Activated T-cell treated with anti-CD3 and anti-CD28 coated beads, Interleukin-2, amount 50 U/mL, for 4 hours (primary cell): Measurements from ENCODE around the gene SFXN1. TPM values are rescaled to one million over a fixed set of nuclear protein-coding genes. Genes with fewer than 3 reads are reported as not detected.
"Not testable (repeated sequence)": the region's sequence is repeated elsewhere in the genome, so short reads cannot be mapped to it uniquely, and the experiment has no call there.

Experiments used
- ATAC-seq, 2 donors: fragments of 200-7000 bp; cut with Tn5 transposase; one replicate each; pipeline ENCODE4 v1.10.0; 2021
- DNase-seq: peaks from one replicate; pipeline ENCODE4 v3.0.0-alpha.2; 2020
- H3K27me3 Mint-ChIP-seq: one replicate; pipeline ENCODE4 v1.8.0; 2021; ENCODE audit warnings: low read depth, mixed read lengths
- H3K36me3 Mint-ChIP-seq: one replicate; pipeline ENCODE4 v1.8.0; 2022; ENCODE audit warnings: mixed read lengths; ENCODE audit not compliant: insufficient read depth
- H3K4me1 Mint-ChIP-seq: one replicate; pipeline ENCODE4 v1.8.0; 2021; ENCODE audit warnings: low read depth, mixed read lengths
- H3K4me3 Mint-ChIP-seq: one replicate; pipeline ENCODE4 v1.8.0; 2021; ENCODE audit warnings: mild to moderate bottlenecking, moderate library complexity, mixed read lengths
- H3K9me3 Mint-ChIP-seq: one replicate; pipeline ENCODE4 v1.8.0; 2021; ENCODE audit warnings: mixed read lengths
- total RNA-seq, 3 donors: library from RNA; stranded (reverse); gene quantifications; one replicate each; pipeline ENCODE4 v1.2.1, GENCODE V29; 2021

Gene SFXN1
- total RNA-seq, 3 donors from 2014 or later, result 345 to 411 (median 373) TPM

DNA sequence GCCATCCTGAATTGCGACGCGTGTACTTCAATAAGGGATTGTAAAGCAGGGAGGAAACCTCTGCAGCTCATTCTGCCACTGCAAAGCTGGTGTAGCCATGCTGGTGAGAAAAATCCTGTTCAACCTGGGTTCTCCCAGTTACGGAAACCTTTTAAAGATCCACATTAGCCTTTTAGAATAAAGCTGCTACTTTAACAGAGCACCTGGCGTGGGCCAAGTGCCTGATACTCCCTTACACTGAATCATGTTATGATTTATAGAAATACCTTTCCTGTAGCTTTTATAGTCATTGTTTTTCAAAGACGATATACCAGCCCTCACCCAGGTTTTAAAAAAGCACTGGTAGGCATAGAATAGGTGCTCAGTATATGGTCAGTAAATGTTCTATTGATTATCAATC lies 48.3 kb downstream of the SFXN1 start:
- H3K4me1 Mint-ChIP-seq, result peaks cover 49% of the 10 kb centered on the region
- no peaks in the 10 kb centered on the region for H3K9me3 Mint-ChIP-seq
- H3K36me3 Mint-ChIP-seq, result peaks cover 52% of the 10 kb centered on the region
- no peaks in the 10 kb centered on the region for H3K27me3 Mint-ChIP-seq
- ATAC-seq, result no peak
- no peak for DNase-seq
- H3K4me3 Mint-ChIP-seq, result peak overlapping the region; percentile 73

DNA sequence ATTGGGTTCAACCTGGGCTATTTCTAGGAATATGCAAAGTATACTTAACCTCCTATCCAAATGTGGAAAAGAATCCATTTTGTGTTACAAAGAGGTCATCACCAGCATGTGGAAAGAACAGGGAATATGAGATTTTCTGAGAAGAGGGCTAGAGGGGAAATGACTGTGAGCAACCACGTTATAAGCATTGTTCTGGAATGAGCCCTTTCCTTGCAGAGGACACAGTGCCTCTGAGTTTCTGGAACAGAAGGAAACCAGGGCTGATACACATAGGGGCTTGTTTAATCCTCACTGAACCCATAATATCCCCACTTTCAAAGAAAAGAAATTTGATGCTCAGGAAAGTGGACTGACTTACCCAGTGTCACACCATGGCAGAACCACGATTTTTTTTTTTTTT lies 53.0 kb downstream of the SFXN1 start:
- DNase-seq (no peak), ATAC-seq (no peak)
- peaks cover 27% of the 10 kb centered on the region for H3K36me3 Mint-ChIP-seq
- H3K4me1 Mint-ChIP-seq, result peaks cover 45% of the 10 kb centered on the region
- H3K9me3 Mint-ChIP-seq, result no peaks in the 10 kb centered on the region
- H3K27me3 Mint-ChIP-seq, result no peaks in the 10 kb centered on the region
- no peak overlapping the region for H3K4me3 Mint-ChIP-seq

DNA sequence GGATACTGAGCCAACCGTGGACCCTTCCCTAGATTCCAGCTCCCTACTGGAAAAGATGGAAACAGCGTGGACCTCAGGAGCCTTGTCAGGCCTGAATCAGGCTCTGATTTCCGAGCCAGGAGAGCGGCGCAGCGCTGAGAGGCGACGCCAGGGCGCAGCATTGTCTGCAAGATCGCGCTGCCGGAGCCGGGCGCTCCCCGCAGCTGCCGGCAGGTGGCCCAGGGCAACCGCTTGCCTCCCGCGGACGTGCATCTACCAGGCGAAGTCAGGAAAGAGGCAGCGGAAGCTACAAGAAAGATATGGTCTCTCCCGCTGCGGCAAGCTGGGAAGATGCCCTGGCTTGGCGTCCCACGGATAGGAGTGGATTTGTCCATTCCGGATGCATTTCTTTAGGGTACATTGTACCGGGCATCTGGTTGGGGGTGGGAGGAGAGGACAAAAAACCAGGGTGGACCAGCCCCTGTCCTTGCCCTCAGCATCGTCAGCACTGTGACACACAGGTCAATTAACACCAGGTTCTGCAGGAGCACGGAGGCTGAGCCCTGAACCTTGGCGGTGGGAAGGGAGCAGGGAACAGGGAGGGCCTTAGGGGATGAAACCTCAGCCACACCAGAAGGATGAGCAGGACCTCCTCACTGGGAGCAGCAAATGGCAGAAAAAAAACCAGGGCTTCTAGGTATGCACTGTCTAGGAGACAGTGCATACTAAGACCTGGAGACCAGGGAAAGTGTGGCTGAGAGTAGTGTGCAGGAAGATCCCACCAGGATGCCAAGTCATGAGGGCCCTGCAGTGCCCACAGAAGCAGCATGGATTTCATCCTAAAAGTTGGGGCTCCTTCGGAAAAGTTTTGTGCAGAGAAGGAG lies 55.9 kb downstream of the SFXN1 start:
- peak; percentile 82 for DNase-seq
- Mint-ChIP-seq H3K36me3 (peaks cover 11% of the 10 kb centered on the region), H3K27me3 (peaks cover 5% of the 10 kb centered on the region), H3K9me3 (no peaks in the 10 kb centered on the region), H3K4me3 (peak overlapping the region; percentile 59), H3K4me1 (peaks cover 35% of the 10 kb centered on the region)
- ATAC-seq, result peak; percentile 96 to 98

- ATAC-seq, H3K4me3 Mint-ChIP-seq, H3K27me3 Mint-ChIP-seq, H3K9me3 Mint-ChIP-seq, DNase-seq, H3K36me3 Mint-ChIP-seq: not testable (repeated sequence)
- H3K4me1 Mint-ChIP-seq, result peaks cover 29% of the 10 kb centered on the region
Measured at GRCh38 chr5:175535331-175535730, 57.0 kb downstream of the SFXN1 start.

GRCh38 chr5:175535796-175536195 lies 57.4 kb downstream of the SFXN1 start:
- Mint-ChIP-seq H3K9me3 (no peaks in the 10 kb centered on the region), H3K36me3 (peaks cover 2% of the 10 kb centered on the region), H3K4me3 (no peak overlapping the region), H3K27me3 (peaks cover 5% of the 10 kb centered on the region), H3K4me1 (peaks cover 28% of the 10 kb centered on the region)
- no peak for ATAC-seq
- DNase-seq, result no peak

DNA sequence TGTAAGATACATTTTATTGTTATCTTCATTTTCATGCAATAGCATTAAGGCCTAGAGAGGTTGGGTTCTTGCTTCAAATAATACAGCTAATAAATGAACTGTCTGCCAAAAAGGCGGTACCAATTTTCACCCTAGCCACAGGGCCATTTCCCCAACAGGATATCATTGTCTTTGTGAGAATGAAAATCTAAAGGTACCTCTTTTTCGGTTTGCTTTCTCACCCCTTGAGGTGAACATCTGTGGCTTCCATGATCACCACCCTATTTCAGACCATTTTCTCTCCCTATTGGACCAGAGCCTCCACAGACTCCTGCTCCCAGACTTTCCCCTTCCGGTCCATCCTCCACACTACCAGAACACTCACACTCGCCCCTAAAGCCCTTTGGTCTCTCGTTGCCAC lies 60.2 kb downstream of the SFXN1 start:
- H3K27me3 Mint-ChIP-seq, result peaks cover 5% of the 10 kb centered on the region
- H3K4me1 Mint-ChIP-seq, result peaks cover 28% of the 10 kb centered on the region
- no peak overlapping the region for H3K4me3 Mint-ChIP-seq
- DNase-seq, result no peak
- no peaks in the 10 kb centered on the region for H3K9me3 Mint-ChIP-seq
- no peak for ATAC-seq
- H3K36me3 Mint-ChIP-seq, result no peaks in the 10 kb centered on the region

GRCh38 chr5:175539936-175540335 lies 61.6 kb downstream of the SFXN1 start:
- Mint-ChIP-seq H3K4me1 (peaks cover 18% of the 10 kb centered on the region), H3K4me3 (no peak overlapping the region), H3K9me3 (peaks cover 5% of the 10 kb centered on the region), H3K27me3 (peaks cover 5% of the 10 kb centered on the region), H3K36me3 (no peaks in the 10 kb centered on the region)
- DNase-seq (no peak), ATAC-seq (no peak)

- Mint-ChIP-seq H3K4me1 (peaks cover 8% of the 10 kb centered on the region), H3K9me3 (peaks cover 5% of the 10 kb centered on the region), H3K4me3 (no peak overlapping the region), H3K36me3 (no peaks in the 10 kb centered on the region), H3K27me3 (peaks cover 9% of the 10 kb centered on the region)
- ATAC-seq, result no peak
- DNase-seq, result no peak
Measured at GRCh38 chr5:175541264-175541663, 62.9 kb downstream of the SFXN1 start.

GRCh38 chr5:175542232-175542965 lies 64.0 kb downstream of the SFXN1 start:
- ATAC-seq (peak; percentile 96 to 98), DNase-seq (no peak)
- Mint-ChIP-seq H3K4me3 (no peak overlapping the region), H3K9me3 (peaks cover 5% of the 10 kb centered on the region), H3K4me1 (peaks cover 9% of the 10 kb centered on the region), H3K27me3 (peaks cover 14% of the 10 kb centered on the region), H3K36me3 (no peaks in the 10 kb centered on the region)

DNA sequence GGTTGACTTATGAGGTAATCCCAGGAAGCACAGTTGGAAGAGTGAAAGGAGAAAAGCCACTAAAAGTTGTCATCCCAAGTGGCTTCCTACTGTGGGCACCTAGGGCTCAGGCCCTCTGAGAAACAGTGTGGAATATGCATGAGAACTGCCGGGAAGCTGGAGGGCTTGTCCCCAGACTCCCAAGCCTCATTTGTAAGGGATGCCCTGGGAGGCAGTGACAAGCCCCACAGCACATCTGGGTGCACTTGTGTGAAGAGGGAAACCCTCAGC lies 64.5 kb downstream of the SFXN1 start:
- H3K36me3 Mint-ChIP-seq, result no peaks in the 10 kb centered on the region
- DNase-seq, result no peak
- H3K4me1 Mint-ChIP-seq, result peaks cover 10% of the 10 kb centered on the region
- H3K9me3 Mint-ChIP-seq, result peaks cover 5% of the 10 kb centered on the region
- peaks cover 16% of the 10 kb centered on the region for H3K27me3 Mint-ChIP-seq
- H3K4me3 Mint-ChIP-seq, result no peak overlapping the region
- ATAC-seq, result no peak

DNA sequence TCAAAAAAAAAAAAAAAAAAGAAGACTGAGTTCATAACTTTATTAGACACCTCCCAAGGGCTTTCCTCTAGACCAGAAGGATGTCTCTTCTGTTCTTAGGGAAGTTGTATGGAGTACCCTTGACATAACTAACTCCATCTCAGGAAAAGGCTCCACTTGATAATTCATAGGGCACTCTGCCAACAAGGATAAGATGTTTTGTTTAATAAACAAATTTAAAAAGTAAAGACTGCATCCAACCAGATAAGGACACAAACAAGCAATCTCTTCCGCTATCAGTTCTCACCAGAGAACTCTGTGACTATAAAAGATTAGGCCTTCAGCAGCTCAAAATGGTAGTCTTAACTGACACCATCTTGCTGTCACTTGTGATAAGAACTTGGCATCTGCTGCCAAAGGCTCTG lies 65.8 kb downstream of the SFXN1 start:
- DNase-seq, result no peak
- Mint-ChIP-seq H3K36me3 (no peaks in the 10 kb centered on the region), H3K4me1 (peaks cover 5% of the 10 kb centered on the region), H3K4me3 (no peak overlapping the region), H3K9me3 (peaks cover 5% of the 10 kb centered on the region), H3K27me3 (peaks cover 20% of the 10 kb centered on the region)
- ATAC-seq, result no peak

DNA sequence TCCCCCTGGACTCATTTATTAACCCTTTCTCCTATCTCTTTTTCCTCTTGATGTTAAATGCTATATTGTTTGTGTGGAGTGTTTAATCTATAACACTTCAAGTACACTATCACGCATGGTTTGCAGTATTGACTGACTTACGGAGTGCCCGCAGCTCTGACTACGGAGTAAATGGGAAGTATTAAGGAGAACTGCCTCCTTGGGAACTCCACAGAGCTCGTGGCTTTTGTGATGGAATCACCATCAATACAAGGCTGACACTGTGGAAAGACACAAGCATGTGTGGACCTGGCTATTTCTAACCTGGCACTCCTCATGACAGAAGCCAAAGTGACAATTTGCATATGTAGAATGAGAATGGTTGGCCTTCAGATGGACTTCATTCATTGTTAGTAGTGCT lies 66.2 kb downstream of the SFXN1 start:
- ATAC-seq (no peak), DNase-seq (no peak)
- Mint-ChIP-seq H3K27me3 (peaks cover 23% of the 10 kb centered on the region), H3K4me1 (peaks cover 5% of the 10 kb centered on the region), H3K9me3 (peaks cover 5% of the 10 kb centered on the region), H3K36me3 (no peaks in the 10 kb centered on the region), H3K4me3 (no peak overlapping the region)

DNA sequence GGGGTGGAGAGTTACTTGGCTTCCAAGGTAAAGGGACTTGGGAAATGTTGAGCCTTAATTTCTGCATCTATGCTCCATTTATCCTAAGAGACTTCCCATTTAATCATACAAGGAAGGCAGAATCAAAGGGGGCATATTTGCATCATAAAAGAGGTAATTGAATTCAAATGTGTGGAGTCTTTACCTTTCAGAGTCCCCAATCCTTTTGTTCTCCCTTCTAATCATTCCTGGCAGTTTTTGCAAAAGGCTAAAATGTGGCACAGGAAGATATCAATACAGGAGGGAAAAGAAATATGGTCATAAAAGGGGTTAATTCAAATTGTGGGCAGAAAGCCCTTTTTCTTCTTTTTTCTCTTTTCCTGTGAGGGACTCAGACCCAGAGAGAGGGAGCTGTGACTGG lies 69.5 kb downstream of the SFXN1 start:
- no peaks in the 10 kb centered on the region for H3K36me3 Mint-ChIP-seq
- ATAC-seq, result no peak
- peaks cover 5% of the 10 kb centered on the region for H3K9me3 Mint-ChIP-seq
- no peak for DNase-seq
- H3K4me3 Mint-ChIP-seq, result no peak overlapping the region
- H3K27me3 Mint-ChIP-seq, result peaks cover 34% of the 10 kb centered on the region
- H3K4me1 Mint-ChIP-seq, result peaks cover 2% of the 10 kb centered on the region

DNA sequence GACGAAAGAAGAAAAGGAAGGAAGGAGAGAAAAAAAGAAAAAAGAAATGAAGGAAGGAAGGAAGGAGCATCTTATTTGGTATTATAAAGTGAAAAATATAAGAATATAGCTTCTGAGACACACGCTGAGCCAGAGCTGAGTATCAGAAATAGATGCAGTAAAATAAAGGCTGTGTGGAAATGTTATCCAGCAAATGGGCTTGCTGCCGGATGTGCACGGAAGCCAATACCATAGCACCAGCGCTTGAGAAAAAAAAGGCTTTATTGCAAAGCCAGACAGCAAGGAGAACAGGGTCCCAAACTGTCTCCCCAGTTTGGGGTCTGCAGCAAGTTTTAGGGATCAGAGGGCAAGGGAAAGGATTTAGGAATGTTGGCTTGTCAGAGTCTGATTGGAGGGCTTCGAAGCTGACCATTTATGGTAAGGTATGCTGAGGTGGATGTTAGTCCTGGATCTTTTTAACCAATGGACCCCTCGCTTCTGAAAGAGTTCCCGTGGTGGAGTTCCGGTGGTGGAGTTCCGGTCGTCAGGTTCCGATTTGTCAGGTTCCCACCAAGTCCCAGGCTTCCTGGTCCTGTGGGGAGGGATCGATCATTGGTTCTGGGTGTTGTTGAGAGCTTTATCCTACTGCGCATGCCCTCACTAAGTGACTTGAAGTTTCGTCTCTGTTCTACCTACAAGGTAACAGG lies 70.4 kb downstream of the SFXN1 start:
- peaks cover 2% of the 10 kb centered on the region for H3K4me1 Mint-ChIP-seq
- DNase-seq, result no peak
- H3K4me3 Mint-ChIP-seq, result no peak overlapping the region
- peaks cover 34% of the 10 kb centered on the region for H3K27me3 Mint-ChIP-seq
- H3K36me3 Mint-ChIP-seq, result no peaks in the 10 kb centered on the region
- H3K9me3 Mint-ChIP-seq, result peaks cover 5% of the 10 kb centered on the region
- ATAC-seq, result no peak
